Ovary (tissue), 3 donors: ENCODE data around the gene NOS1.

Experiments used
- CTCF ChIP-seq, 3 donors: fragments of 450-650 bp in 2 of 3; fragments of 200-600 bp in 1 of 3; IDR thresholded peaks; one replicate each; pipeline versions ENCODE4 v1.5.1 to v1.8.0; 2016 to 2022; ENCODE audit warnings: antibody characterized with exemption in 3 of 3, mild to moderate bottlenecking in 1 of 3
- POLR2A ChIP-seq: fragments of 450-650 bp; IDR thresholded peaks from one replicate; pipeline ENCODE4 v1.6.1; 2017; ENCODE audit warnings: antibody characterized with exemption, mild to moderate bottlenecking, moderate library complexity
- donor health status: DM: no; HTN: no; CAD: no.

- TF ChIP-seq CTCF (IDR thresholded peaks at IDR 0.05) (no peak), POLR2A (no peak)
These were observed 46.9 kb upstream of the NOS1 start for GRCh38 chr12:117408161-117408791.
